Measurements from ENCODE around the gene C9orf40.
A peak's percentile ranks its signal among the peaks of the same experiment; 100 is the strongest.

Gene C9orf40

DNA sequence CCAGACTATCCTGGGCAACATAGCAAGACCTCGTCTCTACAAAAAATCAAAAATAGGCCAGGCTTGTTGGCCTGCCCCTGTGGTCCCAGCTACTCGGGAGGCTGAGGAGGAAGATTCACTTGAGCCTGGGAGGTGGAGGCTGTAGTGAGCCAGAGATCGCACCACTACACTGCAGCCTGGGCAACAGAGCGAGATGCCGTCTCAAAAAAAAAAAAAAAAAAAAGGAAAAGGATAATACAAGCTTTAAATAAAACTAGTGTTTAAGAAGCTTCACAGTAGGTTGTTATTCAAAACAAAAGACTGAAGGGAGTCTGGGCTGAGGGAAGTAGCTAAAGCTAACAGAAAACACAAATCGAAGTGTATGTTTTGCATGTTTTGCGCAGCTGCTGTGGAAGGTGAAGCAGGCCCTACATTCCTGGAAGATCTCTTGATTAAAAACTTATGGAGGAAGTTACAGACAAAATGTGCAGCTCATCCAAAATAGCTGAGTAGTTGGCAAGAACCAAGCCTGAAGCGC, 581 bp upstream of the C9orf40 start:
- peak overlapping the region; percentile 93 for H3K4me3 ChIP-seq (ENCODE audit: insufficient read length, low read depth)
- H3K9me3 ChIP-seq (ENCODE audit: insufficient read depth, low read length) = no peaks in the 10 kb centered on the region
- no peak for TF ChIP-seq SUZ12 (IDR thresholded peaks at IDR 0.05; ENCODE audit: extremely low read depth, insufficient read depth, insufficient read length)
- no peak for TF ChIP-seq ZNF274 (IDR thresholded peaks at IDR 0.05; ENCODE audit: low read depth, low read length)
- no peak for TF ChIP-seq YY1 (IDR thresholded peaks at IDR 0.05; ENCODE audit: insufficient read depth, insufficient read length)
- no peaks in the 10 kb centered on the region for H3K27me3 ChIP-seq (ENCODE audit: insufficient read depth, insufficient read length)
- no peak for DNase-seq (ENCODE audit: low read depth, low spot score)
- no peaks in the 10 kb centered on the region for H3K36me3 ChIP-seq (ENCODE audit: insufficient read depth, insufficient read length, low read length)
- peak overlapping the region; percentile 72 for H3K9ac ChIP-seq (ENCODE audit: insufficient read length, low read depth)
- H3K4me1 ChIP-seq (ENCODE audit: insufficient read depth, insufficient read length) = no peaks in the 10 kb centered on the region

GRCh38 chr9:74951725-74952151, 974 bp downstream of the C9orf40 start:
- Histone ChIP-seq H3K4me3 (ENCODE audit: insufficient read length, low read depth) (peak overlapping the region; percentile 93), H3K4me1 (ENCODE audit: insufficient read depth, insufficient read length) (no peaks in the 10 kb centered on the region), H3K36me3 (ENCODE audit: insufficient read depth, insufficient read length, low read length) (peaks cover 4% of the 10 kb centered on the region), H3K27me3 (ENCODE audit: insufficient read depth, insufficient read length) (no peaks in the 10 kb centered on the region), H3K9ac (ENCODE audit: insufficient read length, low read depth) (peak overlapping the region; percentile 96), H3K9me3 (ENCODE audit: insufficient read depth, low read length) (no peaks in the 10 kb centered on the region)
- no peak for TF ChIP-seq ZNF274 (IDR thresholded peaks at IDR 0.05; ENCODE audit: low read depth, low read length)
- no peak for TF ChIP-seq YY1 (IDR thresholded peaks at IDR 0.05; ENCODE audit: insufficient read depth, insufficient read length)
- no peak for TF ChIP-seq SUZ12 (IDR thresholded peaks at IDR 0.05; ENCODE audit: extremely low read depth, insufficient read depth, insufficient read length)
- DNase-seq (ENCODE audit: low read depth, low spot score) = peak; percentile 5

DNA sequence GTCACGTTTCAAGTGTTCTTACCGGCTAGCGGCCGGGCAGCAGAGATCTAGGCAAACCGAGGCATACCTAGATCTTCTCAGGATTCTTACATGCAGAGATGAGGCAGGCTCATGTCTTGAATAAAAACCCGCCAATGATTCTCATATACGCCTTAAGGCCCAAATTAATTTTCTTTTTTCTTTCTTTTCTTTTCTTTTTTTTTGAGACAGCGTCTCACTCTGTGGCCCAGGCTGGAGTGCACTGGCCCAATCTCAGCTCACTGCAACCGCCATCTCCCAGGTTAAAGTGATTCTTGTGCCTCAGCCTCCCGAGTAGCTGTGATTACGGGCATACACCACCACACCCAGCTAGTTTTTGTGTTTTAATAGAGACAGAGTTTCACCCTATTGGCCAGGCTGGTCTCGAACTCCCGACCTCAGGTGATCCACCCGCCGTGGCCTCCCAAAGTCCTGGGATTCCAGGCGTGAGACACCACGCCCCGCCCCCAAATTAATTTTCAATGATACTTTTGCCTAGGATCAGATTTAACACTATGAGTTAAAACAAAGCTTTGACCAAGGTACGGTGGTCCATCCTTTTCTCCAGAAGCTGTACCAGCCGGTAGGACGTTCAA, 1.5 kb downstream of the C9orf40 start:
- H3K36me3 ChIP-seq (ENCODE audit: insufficient read depth, insufficient read length, low read length) = peaks cover 4% of the 10 kb centered on the region
- peak overlapping the region; percentile 96 for H3K9ac ChIP-seq (ENCODE audit: insufficient read length, low read depth)
- no peaks in the 10 kb centered on the region for H3K9me3 ChIP-seq (ENCODE audit: insufficient read depth, low read length)
- DNase-seq (ENCODE audit: low read depth, low spot score) = no peak
- TF ChIP-seq YY1 (IDR thresholded peaks at IDR 0.05; ENCODE audit: insufficient read depth, insufficient read length) (no peak), ZNF274 (IDR thresholded peaks at IDR 0.05; ENCODE audit: low read depth, low read length) (no peak), SUZ12 (IDR thresholded peaks at IDR 0.05; ENCODE audit: extremely low read depth, insufficient read depth, insufficient read length) (no peak)
- peak overlapping the region; percentile 93 for H3K4me3 ChIP-seq (ENCODE audit: insufficient read length, low read depth)
- no peaks in the 10 kb centered on the region for H3K27me3 ChIP-seq (ENCODE audit: insufficient read depth, insufficient read length)
- H3K4me1 ChIP-seq (ENCODE audit: insufficient read depth, insufficient read length) = no peaks in the 10 kb centered on the region

- DNase-seq (ENCODE audit: low read depth, low spot score) = no peak
- H3K9ac ChIP-seq (ENCODE audit: insufficient read length, low read depth) = no peak overlapping the region
- H3K4me1 ChIP-seq (ENCODE audit: insufficient read depth, insufficient read length) = no peaks in the 10 kb centered on the region
- H3K36me3 ChIP-seq (ENCODE audit: insufficient read depth, insufficient read length, low read length) = peaks cover 4% of the 10 kb centered on the region
- no peaks in the 10 kb centered on the region for H3K27me3 ChIP-seq (ENCODE audit: insufficient read depth, insufficient read length)
- no peak overlapping the region for H3K4me3 ChIP-seq (ENCODE audit: insufficient read length, low read depth)
- no peaks in the 10 kb centered on the region for H3K9me3 ChIP-seq (ENCODE audit: insufficient read depth, low read length)
- TF ChIP-seq YY1 (IDR thresholded peaks at IDR 0.05; ENCODE audit: insufficient read depth, insufficient read length) (no peak), SUZ12 (IDR thresholded peaks at IDR 0.05; ENCODE audit: extremely low read depth, insufficient read depth, insufficient read length) (no peak), ZNF274 (IDR thresholded peaks at IDR 0.05; ENCODE audit: low read depth, low read length) (no peak)
Measured at GRCh38 chr9:74949859-74950855, 2.6 kb downstream of the C9orf40 start.

DNA sequence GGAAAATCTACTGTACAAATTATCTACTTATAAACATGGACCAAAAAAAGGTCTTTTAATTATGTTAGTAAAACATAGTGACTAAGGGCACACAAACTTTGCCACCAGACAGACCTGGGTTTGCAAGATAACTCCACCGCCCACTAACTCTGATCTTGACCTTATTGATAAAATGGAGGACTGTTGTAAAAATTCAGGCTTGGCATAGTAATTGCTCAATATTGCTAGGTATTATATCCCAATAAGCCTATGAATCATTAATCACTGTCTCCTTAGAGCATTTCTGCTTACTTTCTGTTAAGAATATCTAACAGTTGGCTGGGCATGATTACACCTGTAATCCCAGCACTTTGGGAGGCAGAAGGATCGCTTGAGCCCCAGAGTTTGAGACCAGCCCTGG, 3.8 kb downstream of the C9orf40 start:
- Histone ChIP-seq H3K27me3 (ENCODE audit: insufficient read depth, insufficient read length) (no peaks in the 10 kb centered on the region), H3K4me1 (ENCODE audit: insufficient read depth, insufficient read length) (no peaks in the 10 kb centered on the region), H3K4me3 (ENCODE audit: insufficient read length, low read depth) (no peak overlapping the region), H3K9ac (ENCODE audit: insufficient read length, low read depth) (no peak overlapping the region), H3K36me3 (ENCODE audit: insufficient read depth, insufficient read length, low read length) (peaks cover 4% of the 10 kb centered on the region), H3K9me3 (ENCODE audit: insufficient read depth, low read length) (no peaks in the 10 kb centered on the region)
- TF ChIP-seq SUZ12 (IDR thresholded peaks at IDR 0.05; ENCODE audit: extremely low read depth, insufficient read depth, insufficient read length) (no peak), ZNF274 (IDR thresholded peaks at IDR 0.05; ENCODE audit: low read depth, low read length) (no peak)
- no peak for DNase-seq (ENCODE audit: low read depth, low spot score)

DNA sequence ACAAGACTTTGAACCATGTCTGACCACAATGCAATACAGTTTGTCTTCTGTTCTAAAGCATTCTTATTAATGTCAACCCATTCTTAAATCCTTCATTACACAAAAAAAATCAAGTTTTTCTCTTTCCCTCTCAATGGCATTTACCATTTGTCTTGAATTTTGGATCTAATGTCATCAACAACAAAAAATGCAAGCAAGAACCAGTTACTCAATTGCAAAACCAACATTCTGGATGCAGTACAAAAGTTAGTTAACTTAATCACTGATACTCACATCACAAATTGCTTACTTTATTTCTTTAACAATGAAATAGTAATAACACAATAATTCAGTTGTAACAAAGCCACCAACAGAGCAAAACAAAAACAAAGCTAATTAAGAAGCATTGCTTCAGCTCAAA, 6.0 kb downstream of the C9orf40 start:
- peaks cover 4% of the 10 kb centered on the region for H3K36me3 ChIP-seq (ENCODE audit: insufficient read depth, insufficient read length, low read length)
- DNase-seq (ENCODE audit: low read depth, low spot score) = no peak
- no peaks in the 10 kb centered on the region for H3K4me1 ChIP-seq (ENCODE audit: insufficient read depth, insufficient read length)
- no peak overlapping the region for H3K4me3 ChIP-seq (ENCODE audit: insufficient read length, low read depth)
- H3K27me3 ChIP-seq (ENCODE audit: insufficient read depth, insufficient read length) = no peaks in the 10 kb centered on the region
- no peaks in the 10 kb centered on the region for H3K9me3 ChIP-seq (ENCODE audit: insufficient read depth, low read length)
- TF ChIP-seq SUZ12 (IDR thresholded peaks at IDR 0.05; ENCODE audit: extremely low read depth, insufficient read depth, insufficient read length) (no peak), YY1 (IDR thresholded peaks at IDR 0.05; ENCODE audit: insufficient read depth, insufficient read length) (no peak), ZNF274 (IDR thresholded peaks at IDR 0.05; ENCODE audit: low read depth, low read length) (no peak)
- H3K9ac ChIP-seq (ENCODE audit: insufficient read length, low read depth) = no peak overlapping the region

DNA sequence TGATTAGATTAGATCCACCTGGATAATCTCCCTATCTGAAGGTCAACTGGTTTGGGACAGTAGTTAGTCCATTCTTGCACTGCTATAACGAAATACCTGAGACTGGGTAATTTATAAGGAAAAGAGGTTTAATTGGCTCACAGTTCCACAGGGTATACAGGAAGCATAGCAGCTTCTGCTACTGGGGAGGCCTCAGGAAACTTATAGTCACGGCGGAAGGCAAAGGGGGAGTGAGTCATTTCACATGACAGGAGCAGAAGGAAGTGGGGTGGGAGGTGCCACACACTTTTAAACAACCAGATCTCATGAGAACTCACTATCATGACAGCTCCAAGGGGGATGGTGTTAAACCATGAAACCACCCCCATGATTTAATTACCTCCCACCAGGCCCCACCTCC, 9.9 kb downstream of the C9orf40 start:
- Histone ChIP-seq H3K9me3 (ENCODE audit: insufficient read depth, low read length) (no peaks in the 10 kb centered on the region), H3K9ac (ENCODE audit: insufficient read length, low read depth) (no peak overlapping the region), H3K4me3 (ENCODE audit: insufficient read length, low read depth) (no peak overlapping the region), H3K27me3 (ENCODE audit: insufficient read depth, insufficient read length) (no peaks in the 10 kb centered on the region), H3K4me1 (ENCODE audit: insufficient read depth, insufficient read length) (no peaks in the 10 kb centered on the region), H3K36me3 (ENCODE audit: insufficient read depth, insufficient read length, low read length) (peaks cover 2% of the 10 kb centered on the region)
- DNase-seq (ENCODE audit: low read depth, low spot score) = no peak
- TF ChIP-seq SUZ12 (IDR thresholded peaks at IDR 0.05; ENCODE audit: extremely low read depth, insufficient read depth, insufficient read length) (no peak), YY1 (IDR thresholded peaks at IDR 0.05; ENCODE audit: insufficient read depth, insufficient read length) (no peak), ZNF274 (IDR thresholded peaks at IDR 0.05; ENCODE audit: low read depth, low read length) (no peak)
